GM19438 (cell line): ENCODE results near the gene CCN6.

ENCODE experiments used
- ATAC-seq: cut with Tn5 transposase; IDR thresholded peaks from one replicate; pipeline ENCODE4 v1.9.1; 2021; ENCODE audit warnings: low read depth; ENCODE audit not compliant: unreplicated experiment

The CCN6 gene

DNA sequence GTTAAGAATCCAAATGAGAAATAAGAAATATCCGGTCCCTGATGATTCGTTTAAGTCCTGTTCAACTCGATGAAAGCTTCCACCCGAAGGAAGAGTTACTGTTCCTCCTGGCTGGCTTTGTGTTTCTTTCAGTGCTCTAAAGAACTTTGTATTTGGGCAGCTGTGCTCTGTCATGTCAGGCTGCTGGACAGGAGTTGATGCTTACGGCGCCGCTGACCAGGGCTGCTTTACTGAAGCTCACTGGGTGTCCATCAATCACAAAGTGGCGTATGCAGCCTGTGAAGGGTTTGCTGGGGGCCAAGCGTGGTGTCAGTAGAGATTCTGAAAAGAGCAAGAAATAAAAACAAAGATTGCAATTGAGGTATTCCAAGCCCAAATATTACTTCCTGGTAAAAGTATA lies 55.4 kb downstream of the CCN6 start:
- ATAC-seq: no peak

GRCh38 chr6:112113431-112113830 lies 59.5 kb downstream of the CCN6 start:
- ATAC-seq: no peak

- no peak for ATAC-seq
Observed at GRCh38 chr6:112113918-112114317, 60.0 kb downstream of the CCN6 start.

DNA sequence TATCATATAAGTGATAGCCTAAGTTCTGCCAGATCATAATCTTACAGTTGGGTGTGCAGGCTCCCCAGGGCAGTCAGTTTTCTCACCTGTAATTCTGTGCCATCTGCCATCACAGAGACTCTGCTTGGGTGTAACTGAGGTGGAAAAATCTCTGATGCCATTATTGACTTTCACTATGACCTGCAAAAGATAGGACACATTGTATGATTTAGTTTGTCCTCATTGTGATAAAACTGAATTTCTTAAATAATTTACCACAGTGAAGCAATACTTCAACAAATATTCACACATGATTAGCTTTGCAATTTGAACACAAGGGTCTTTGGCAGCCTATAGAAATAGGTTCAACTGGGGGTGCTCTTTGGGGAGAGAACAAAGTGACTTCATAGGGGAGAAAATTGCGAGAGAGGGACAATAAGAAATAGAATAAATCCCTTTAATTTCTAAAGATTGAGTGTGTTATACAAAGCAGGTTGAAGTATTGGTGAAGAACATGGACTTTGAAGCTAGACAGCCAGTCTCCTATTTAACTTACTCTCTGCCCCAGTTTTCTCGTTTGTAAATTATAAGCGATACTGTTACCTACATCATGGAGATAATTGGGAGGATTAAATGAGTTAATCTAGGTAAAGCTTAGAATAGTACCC lies 60.8 kb downstream of the CCN6 start:
- no peak for ATAC-seq

GRCh38 chr6:112116221-112116620 lies 62.3 kb downstream of the CCN6 start:
- no peak for ATAC-seq

DNA sequence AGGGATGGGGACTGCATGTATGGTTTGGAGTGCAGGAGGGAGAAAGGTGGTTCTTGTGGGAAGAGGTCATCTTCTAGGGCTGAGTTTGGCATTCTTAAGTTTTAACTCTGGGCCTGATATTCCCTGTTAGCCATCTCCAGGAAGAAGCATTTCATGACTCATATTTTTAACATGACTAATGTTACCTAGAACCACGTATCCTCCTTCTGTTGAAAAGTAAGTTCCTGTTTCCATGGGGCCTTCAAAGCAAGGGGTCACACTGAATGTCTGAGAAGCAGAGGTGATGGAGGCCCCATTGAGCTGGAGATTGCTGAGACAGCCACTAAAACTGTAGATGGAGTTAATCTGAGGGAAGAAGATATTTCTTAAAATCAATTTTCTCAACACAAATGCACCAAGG lies 63.6 kb downstream of the CCN6 start:
- ATAC-seq: no peak

DNA sequence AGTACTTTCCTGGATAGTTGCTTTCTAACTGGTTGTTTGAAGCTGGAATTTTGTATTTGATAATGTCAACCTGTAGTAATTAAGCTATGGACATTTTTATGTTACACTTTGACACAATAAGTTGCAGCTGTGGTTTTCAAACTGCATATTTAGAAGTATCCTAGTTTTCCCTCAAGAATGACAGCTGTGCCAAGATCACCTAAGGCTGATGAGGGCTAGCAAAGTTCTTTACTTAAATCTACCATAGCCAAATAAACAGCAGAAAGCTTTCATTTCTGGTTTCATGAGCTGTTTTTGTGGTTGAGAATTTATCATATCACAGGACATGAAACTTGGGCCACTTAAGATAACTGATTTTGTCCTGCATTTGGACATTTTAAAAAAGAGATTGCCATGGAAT lies 64.1 kb downstream of the CCN6 start:
- ATAC-seq: no peak
